Measurements from ENCODE around the gene ABHD12.
"Not testable (repeated sequence)": the region's sequence is repeated elsewhere in the genome, so short reads cannot be mapped to it uniquely, and the experiment has no call there.

The ABHD12 gene

DNA sequence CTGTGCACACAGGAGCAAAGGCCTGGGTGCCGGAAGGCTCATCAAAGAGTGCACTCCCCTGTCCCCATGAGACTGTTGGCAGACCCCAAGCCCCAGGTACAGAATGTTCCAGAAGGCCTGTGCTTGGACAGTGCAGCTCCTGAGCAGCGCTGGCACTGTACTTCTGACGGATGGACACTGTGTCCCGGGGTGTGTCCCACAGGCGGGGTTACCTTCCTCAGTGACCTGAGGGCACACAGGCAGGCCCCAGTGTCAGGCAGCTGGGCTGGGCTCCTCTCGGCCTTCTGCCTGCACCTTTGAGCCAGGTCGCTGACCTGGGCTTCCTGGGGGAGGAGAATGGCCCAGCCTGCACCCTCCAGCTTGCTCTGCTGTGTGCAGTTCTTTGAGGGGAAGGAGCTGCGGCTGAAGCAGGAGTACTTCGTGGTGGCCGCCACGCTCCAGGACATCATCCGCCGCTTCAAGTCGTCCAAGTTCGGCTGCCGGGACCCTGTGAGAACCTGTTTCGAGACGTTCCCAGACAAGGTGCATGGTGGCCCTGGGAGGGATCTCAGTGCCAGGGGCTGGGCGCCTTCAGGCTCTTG is 112.6 kb downstream of the ABHD12 start:
- DNase-seq (ENCODE audit: low read depth, low spot score) = no peak

DNA sequence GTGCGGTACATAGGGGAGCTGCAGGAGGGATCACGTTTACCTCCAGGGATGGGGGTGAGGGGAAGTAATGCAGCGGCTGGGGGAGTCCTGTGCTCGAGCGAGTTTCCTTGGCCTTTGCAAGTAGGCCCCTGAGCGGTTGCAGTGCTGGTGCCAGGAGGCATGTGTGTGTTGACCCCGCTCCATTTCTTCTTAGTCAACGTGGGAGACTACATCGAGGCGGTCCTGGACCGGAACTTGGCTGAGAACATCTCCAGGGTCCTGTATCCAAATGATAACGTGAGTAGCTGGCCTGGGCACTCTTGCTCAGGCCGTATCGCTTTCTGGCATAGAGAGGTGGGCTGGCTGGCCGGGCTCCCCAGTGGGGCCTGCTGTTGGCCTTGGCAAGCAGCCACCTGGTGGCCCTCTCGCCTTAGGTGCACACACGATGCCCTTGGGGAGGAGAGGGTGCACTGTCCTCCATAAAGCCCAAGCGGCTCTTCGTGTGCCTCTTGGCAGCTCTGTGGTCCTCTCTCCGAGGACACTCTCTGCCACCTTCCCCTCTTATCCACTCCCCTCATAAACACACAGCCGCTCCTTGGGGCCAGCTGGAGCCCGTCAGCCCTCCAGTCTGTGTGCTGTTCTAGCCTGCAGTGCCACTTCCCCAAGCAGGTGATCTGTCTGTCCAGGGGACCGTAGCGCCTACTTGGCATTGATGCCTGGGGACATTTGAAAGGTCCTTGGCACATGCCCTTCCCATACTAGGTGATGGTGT is 113.4 kb downstream of the ABHD12 start:
- DNase-seq (ENCODE audit: low read depth, low spot score) = no peak

DNA sequence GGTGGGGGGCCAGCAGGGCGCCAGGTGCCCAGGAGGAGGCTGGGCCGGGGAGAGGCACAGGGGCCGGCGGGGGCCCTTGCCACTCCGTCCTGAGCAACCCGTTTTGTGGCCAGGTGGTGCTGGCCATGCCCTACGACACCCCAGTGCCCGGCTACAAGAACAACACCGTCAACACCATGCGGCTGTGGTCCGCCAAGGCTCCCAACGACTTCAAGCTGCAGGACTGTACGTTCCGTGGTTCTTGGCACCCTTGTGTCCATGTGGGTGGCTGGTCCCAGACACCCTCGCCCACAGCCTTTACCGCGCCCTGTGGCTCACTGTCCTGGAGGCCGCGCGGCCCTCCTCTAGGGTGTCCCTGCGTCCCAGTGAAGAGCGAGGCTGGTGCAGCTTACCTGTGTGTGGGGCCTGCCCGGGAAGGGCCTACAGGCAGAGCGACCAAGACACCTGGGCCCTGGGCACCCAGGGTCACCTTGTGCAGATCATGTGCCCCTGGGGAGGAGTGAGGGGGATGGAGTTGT is 114.0 kb downstream of the ABHD12 start:
- DNase-seq (ENCODE audit: low read depth, low spot score) = no peak

DNA sequence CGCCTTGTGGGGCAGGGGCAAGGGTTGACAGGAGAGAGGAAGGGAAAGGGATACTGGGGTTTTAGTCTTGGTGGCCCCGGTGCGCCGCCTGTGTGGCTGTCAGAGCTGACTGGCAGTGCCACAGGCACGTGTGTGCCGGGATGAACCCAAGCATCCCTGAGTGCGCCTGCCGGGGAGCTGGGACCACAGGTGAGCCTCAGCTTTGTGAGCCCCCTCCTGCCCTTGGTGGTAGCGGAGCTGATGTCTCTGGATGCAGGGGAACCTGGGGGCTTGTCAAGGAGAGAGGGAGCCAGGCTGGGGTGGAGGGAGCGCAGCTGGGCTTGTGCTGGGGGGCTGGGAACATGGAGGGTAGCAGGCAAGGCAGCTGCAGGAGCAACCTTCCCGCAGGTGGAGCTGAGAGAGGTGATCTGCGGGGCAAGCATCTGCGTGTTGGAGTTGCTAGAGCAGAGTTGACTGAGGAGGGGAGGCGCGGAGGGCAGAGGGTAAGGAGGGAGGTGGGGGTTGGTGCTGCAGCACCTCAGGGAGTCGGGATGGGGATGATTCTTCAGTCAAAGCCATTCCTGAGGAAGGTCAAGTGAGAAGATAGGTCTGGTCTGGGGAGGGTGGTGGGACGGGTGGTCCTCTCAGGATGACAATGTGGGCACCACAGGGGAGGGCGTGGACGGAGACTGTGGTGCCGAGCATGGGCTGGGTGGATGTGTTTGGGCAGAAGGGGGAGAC is 114.7 kb downstream of the ABHD12 start:
- no peak for DNase-seq (ENCODE audit: low read depth, low spot score)

DNA sequence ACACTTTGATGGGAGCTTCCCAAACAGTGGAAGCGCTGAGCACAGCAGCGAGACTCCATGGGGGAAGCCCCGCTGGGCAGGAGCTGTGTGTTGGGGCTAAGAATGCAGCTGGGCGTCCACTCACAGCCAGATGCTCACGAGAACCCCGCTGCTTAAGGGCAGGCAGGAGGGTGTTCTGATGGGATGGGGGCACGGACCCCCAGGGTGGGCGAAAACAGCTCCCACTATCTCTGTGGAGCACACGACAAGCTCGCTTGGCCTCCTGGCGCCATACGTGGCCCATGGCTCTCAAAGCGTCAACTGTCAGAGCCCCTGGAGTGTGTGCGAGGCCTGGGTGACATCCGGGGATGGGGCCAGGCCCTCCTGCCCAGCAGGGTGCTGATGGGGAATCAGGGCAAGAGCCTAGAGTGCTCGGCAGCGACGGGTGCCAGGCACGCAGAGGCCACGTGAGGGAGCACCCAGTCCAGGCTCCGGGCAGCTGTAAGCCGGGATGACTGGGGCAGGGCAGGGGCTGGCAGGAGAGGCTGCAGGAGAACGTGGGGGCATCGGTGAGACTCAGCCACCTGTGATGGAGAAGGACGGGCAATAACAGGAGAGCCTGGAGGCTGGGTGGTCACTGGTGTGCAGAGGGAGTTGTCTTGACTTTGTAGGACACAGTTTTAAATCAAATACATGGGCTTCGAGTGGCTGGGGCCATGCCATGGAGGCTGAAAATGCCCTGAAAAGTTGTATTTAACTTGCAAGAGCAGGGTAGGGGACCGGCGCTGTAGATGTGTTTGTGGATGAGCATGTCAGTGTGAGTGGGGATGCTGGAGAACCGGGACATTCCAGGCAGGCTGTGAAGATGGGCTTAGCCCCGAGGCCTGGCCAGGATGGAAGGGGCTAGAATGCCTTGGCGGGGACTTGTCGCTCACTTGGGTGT is 115.5 kb downstream of the ABHD12 start:
- DNase-seq (ENCODE audit: low read depth, low spot score) = no peak

DNA sequence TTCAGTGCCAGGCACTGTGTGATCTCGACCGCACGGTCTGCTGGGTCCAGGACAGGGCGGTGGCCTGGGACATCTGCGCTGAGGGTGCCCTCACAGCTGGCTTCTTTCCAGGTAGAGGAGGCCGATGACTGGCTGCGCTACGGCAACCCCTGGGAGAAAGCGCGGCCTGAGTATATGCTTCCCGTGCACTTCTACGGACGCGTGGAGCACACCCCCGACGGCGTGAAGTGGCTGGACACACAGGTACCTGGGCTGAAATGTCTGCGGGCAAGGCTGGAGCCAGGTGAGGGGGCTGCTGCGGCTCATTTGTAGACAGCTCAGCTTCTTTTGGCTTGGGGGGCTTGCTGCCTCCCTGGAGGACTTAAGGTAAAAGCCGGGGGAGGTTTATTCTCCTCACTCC is 116.2 kb downstream of the ABHD12 start:
- no peak for DNase-seq (ENCODE audit: low read depth, low spot score)

DNA sequence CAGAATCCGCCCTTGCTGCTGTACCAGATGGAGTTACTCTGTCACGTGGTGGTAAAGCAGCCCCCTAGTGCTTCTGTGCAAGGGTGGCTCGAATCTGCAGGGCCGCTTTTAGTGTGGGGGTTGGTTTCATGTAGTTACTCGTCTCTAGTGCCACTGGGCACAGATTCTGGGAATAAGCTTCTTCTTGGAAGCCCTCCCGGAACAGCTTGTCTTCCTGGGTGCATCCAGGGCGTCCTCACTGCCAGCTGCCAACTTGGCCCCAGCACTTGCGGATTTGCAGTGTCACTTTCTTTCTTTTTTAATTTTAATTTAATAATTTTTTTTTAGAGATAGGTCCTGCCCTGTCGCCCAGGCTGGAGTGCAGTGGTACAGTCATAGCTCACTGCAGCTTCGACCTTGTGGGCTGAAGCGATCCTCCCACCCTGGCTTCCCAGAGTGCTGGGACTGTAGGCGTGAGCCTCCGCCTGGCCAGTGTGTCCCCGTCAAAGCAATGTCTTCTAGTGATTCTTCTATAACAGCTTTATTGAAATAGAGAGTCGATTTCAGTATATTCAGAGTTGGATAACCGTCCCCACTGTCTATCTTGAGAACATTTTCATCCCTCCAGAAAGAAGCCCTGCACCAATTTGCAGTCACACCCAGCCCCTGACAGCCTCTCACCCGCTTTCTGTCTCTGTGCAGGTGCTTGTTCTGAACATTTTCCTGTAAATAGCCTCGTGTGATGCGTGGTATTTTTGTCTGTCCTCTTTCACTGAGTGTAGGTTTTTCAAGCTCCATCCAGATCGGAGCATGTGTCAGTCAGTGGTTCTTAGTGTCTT is 116.9 kb downstream of the ABHD12 start:
- DNase-seq (ENCODE audit: low read depth, low spot score) = no peak

DNA sequence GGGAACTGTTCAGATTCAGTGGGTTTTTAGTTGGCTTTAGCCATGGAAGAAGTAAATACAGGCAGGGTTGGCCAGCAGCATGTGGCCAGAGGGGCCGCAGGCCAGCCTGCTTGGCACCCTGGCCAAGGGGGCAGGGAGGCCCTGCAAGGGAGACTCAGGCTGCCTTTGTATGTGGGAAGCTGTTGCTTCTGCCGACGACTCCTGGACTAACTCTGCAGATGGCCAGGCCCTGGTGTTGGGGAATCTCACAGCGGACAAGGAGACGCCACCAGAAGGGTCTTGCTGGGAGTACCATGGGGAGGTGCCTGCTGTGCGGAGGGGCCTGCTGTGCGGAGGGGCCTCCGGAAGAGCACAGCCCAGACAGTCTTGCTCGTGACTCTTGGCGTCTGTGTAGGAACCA is 117.6 kb downstream of the ABHD12 start:
- DNase-seq (ENCODE audit: low read depth, low spot score) = no peak

DNA sequence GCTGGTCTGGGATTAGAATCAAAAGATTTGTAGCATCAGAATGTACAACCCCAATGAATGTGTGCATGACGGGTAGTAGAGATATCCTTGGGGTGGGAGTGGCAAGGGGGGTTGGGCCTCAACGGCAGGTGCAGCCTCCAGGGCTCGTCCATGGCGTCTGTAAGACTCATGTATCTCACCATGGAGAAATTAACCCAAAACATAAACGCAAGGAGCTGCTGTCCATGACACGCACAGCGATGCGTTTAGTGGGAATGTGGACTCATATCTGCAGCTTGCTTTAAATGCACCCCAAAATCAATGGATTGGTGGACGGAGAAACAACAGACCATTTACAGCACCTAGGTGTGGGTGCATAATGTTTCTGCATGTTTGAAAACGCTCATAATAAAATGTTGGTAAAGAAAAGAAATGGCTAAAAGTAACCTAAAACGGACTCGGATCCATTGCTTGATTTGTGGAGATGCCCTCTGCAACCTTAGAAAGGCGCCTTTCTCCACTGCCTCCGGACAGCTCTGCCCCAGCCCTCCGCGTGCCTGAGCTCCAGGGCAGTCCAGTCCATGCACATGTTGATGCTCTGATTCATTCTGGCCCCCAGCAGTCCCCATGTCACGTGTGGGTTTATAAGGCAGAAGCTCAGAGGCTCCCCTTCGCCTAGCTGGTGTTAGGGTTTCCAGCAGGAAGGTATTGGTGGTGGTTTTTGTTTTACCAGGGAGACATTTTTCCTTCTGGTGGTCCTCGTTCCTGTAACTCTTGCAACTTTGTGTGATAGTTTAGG is 118.2 kb downstream of the ABHD12 start:
- no peak for DNase-seq (ENCODE audit: low read depth, low spot score)

DNA sequence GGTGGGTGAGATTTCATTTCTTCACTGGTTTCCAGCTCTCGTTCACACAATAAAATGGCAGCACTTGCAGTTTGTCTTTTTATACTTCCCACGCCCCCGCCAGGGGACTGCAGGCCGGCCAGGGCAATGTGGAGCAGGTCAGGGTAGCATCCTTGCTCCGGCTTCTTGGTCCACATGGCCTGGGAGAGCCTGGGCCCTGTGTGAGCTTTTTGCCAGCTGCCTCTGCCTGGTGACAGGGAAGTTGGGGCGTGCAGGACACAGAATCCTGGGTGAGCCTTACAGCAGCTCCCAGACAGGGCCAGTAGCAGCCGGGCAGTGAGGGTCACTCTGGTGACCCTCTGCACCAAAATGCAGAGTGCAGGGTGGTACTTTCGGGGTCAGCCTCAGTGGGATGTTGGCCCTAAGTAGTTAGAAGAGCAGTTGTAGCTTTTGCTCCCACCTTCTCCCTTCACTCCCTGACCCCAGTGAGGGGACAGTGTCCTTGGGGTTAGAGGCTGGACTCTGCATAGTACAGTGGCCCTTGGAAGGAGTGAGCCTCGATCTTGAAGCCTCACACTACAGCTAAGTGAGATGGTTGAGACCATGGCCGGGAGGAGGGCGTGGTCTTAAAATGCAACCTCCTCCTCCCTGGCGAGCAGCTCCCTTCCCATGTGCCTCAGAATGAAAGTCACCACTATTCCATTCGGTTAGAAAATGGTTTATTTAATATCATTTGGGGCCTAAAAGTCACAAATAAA is 119.0 kb downstream of the ABHD12 start:
- no peak for DNase-seq (ENCODE audit: low read depth, low spot score)

DNA sequence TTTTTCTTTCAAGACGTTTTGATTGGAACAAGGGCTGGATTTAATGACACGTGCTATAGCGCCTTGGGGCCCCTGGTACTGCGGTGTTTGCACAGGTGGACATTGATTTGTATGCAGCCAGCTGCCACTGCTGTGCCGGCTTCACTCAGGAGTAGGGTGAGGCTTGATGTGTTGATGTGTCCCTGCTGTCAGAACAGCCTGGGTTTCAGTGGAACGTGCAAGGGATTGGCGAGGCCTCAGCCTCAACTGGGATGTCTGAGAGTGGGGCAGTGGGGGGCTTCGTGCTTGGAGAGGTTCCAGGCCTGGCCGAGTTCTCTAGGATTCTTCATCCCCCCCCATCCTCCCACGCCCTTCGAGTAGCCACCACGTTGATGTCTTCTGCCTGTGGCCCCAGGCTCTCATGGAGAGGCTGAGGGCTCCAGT is 119.8 kb downstream of the ABHD12 start:
- DNase-seq (ENCODE audit: low read depth, low spot score) = no peak

DNA sequence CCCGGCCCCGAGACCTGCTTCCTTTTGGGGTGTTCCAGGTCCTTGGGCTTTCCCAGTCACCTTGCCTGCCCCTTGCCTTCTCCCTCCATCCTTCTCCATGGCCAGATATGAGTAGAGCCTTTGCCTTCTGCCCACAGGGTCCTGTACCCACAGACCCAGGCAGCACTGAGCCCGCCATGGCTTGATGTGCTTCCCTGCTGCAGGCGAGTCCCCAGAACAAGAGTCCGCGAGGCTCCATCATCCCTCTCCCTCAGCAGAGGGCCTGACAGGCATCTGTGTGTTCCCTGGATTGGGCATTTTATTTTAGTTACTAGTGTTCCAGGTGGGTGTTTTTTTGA is 120.8 kb downstream of the ABHD12 start:
- DNase-seq (ENCODE audit: low read depth, low spot score) = no peak

DNA sequence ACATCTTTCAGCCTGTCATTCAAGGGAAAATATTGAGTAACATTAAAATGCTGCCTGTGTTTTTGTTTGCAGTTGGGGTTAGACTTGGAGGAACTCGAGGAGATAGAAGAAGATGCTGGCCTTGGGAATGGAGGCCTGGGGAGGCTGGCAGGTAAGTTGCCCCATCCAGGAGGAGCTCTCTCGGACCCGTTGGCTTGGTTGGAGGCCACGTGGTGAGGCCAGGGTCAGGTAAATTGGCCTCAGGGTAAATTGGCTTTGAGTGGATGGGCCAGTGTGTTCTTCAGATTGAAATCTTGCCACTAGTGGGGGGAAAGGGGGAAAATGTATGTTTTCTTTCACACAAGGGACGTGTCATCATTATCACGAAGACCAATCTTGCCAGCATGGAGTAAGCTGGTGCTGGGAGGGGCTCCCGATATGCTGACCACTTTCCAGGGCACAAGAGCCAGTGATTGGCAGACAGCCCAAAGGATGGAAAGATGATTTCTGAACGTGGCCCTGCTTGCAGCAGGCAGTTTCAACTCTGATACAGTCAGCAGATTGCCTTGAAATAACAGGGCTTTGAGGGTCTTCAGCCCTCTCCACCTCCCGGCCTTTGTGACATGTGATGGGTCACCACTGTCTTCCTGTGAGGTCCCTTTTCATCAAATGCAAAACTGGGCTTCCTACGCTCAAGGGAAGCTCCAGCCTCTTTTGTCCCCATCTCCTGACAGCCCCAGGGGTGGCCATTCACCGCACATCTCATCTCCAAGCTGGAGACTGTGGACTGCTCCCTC is 121.4 kb downstream of the ABHD12 start:
- DNase-seq (ENCODE audit: low read depth, low spot score) = no peak

DNA sequence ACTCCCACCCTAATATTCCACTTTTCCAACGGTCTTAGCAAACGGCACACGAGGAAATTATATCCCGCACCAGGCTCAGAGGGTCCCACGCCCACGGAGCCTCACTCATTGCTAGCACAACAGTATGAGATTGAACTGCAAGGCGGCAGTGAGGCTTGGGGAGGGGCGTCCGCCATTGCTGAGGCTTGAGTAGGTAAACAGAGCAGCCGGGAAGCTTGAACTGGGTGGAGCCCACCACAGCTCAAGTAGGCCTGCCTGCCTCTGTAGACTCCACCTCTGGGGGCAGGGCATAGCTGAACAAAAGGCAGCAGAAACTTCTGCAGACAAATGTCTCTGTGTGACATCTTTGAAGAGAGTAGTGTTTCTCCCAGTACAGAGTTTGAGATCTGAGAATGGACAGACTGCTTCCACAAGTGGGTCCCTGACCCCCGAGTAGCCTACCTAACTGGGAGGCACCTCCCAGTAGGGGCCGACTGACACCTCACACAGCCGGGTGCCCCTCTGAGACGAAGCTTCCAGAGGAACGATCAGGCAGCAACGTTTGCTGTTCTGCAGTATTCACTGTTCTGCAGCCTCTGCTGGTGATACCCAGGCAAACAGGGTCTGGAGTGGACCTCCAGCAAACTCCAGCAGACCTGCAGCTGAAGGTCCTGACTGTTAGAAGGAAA is 129.7 kb downstream of the ABHD12 start:
- DNase-seq (ENCODE audit: low read depth, low spot score) = not testable (repeated sequence)

DNA sequence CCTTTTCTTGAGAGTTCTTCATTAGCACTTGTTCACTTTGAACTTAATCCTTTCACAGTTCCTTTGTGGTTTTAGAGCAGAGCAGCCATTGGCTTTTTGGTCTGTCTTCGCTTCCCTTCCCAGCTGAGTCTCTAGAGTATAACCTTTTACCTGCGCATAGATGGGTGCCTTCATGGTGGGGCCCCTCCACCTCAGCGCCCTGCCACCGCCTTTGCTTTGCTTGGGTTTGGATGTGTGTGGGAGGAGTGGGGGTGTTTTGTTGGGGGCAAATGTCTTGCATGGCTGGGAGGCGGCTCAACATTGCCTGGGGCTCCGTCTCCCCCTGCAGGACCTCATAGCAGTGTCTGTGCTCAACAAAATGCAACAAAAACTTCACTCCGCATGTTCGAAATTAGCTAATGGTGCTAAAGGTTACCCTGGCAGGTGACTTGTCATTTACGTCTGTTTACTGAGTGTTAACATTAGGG is 130.8 kb downstream of the ABHD12 start:
- DNase-seq (ENCODE audit: low read depth, low spot score) = no peak

DNA sequence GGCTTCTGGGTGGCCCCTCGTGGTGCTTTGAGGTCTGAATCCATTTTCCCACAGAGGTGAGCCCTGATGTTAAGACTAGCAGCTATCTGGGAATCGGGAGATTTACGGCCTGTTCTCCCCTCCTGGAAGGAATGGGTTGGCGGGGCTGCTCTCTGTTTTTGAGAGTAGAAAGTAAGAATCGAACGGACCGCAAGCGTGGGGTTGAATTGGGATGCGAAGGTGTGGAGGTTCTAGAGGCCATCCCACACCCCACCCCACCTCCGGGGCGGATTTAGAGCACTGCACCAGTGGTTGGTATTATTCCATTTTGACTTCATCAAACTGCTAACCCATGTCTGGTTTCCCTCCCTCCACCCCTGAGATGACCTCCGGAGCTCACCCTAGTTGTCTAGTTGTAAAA is 131.3 kb downstream of the ABHD12 start:
- DNase-seq (ENCODE audit: low read depth, low spot score) = no peak

DNA sequence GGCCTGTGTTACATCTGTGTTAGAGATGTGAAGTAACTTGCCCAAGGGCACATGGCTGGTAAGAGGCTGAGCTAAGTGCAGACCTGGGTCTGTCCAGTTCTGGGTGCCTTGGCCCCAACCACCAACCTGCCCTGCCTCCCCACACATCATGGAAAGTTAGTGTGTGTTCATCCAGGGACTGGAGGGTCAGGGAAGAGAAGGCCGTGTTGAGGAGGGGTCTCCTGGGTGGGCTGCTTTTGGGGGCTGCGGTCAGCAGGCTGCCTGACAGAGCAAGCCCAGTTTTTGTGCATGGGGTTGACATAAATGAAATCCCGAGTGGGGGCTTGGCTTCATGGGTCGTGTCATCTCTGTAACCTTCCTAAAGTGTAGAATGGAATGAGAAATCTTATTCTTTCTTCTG is 131.8 kb downstream of the ABHD12 start:
- no peak for DNase-seq (ENCODE audit: low read depth, low spot score)

DNA sequence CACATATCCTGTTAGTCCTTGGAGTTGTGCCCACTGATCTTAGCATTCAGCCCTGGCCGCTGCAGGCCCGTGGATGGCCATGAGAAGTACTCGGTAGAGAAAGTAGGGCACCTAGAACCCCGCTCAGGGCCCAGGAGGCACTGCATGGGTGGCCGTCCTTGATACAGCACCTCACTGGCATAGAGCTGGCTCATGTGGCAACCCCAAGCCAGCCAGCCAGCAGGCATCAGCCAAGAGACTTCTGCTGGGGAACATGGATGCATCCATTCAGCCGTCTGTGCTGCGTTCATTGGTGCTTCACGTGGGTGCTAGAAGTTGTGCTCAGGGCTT is 132.2 kb downstream of the ABHD12 start:
- no peak for DNase-seq (ENCODE audit: low read depth, low spot score)

Data from activated naive CD8-positive, alpha-beta T cell treated with anti-CD3 and anti-CD28 coated beads, Interleukin-2, amount 50 U/mL, for 16 hours (primary cell).